K562 (cell line): ENCODE results near the gene ZSCAN12. TPM values are rescaled to one million over a fixed set of nuclear protein-coding genes. Genes with fewer than 3 reads are reported as not detected.

Experiments
- ATAC-seq: fragments of 200-7000 bp; cut with Tn5 transposase; 3 replicates; pipeline ENCODE4 v1.9.1; 2020; ENCODE audit warnings: moderate library complexity
- BruUV-seq: library from RNA; stranded (reverse); fragments of 400-500 nt; replicated peaks from 2 replicates; lab custom pipeline; 2021; lab: Mats Ljungman, UMichigan
- CTCF ChIA-PET: fragments of 300-600 bp; formaldehyde crosslinking; extraction: SDS; loops from one replicate; lab custom pipeline; 2021; ENCODE audit warnings: low intra/inter-chr PET ratio; lab: Yijun Ruan, JAX
- POLR2A ChIA-PET: fragments of 300-600, 350-650 bp; sonication (Branson Sonifier 250); formaldehyde crosslinking; extraction: SDS; loops from one replicate; lab custom pipeline; 2021; ENCODE audit warnings: antibody characterized with exemption, inconsistent platforms; lab: Yijun Ruan, JAX
- DNase-seq, 4 experiments: peaks; one replicate each; pipeline versions ENCODE4 v3.0.0 to v3.0.0-alpha.2; 2011 to 2018; ENCODE audit warnings: low spot score in 3 of 4, mixed read lengths in 3 of 4; ENCODE audit errors: extremely low read depth in 1 of 4
- FAIRE-seq: peaks from 2 replicates; lab custom pipeline; 2011; peaks lifted over from hg19 to GRCh38; lab: Jason Lieb, UNC
- H2AFZ ChIP-seq: 2 replicates; pipeline ENCODE4 v1.6.0; 2011; ENCODE audit warnings: low read depth, low read length, control low read depth, inconsistent platforms
- H3K27ac ChIP-seq: fragments of 200-600 bp; 3 replicates; pipeline ENCODE4 v1.8.0; 2011; ENCODE audit warnings: low read depth, mild to moderate bottlenecking, control low read depth, inconsistent platforms, low read length, moderate library complexity, mixed read lengths; ENCODE audit errors: extremely low read depth
- H3K27me3 ChIP-seq, 2 experiments: fragments of 300-600 bp in 1 of 2; 2 replicates in 1 of 2; 3 replicates in 1 of 2; pipeline versions ENCODE4 v1.6.0 to v1.8.0; 2011; ENCODE audit warnings: inconsistent platforms in 2 of 2, low read length in 2 of 2, mild to moderate bottlenecking in 1 of 2, mixed read lengths in 1 of 2, moderate library complexity in 1 of 2; ENCODE audit not compliant: control insufficient read depth in 2 of 2, insufficient read depth in 2 of 2
- H3K36me3 ChIP-seq: fragments of 300-600 bp; 3 replicates; pipeline ENCODE4 v1.8.0; 2011; ENCODE audit warnings: mild to moderate bottlenecking, low read length, inconsistent platforms; ENCODE audit not compliant: control insufficient read depth, insufficient read depth
- H3K4me1 ChIP-seq, 2 experiments: fragments of 200-600 bp in 1 of 2; replicated peaks in 1 of 2; 2 replicates in 1 of 2; 3 replicates in 1 of 2; pipeline versions ENCODE4 v1.5.1 to v1.8.0; 2011; ENCODE audit warnings: inconsistent platforms in 2 of 2, low read length in 2 of 2, mild to moderate bottlenecking in 1 of 2, mixed read lengths in 1 of 2, moderate library complexity in 1 of 2; ENCODE audit not compliant: control insufficient read depth in 2 of 2, insufficient read depth in 2 of 2
- H3K4me2 ChIP-seq: 2 replicates; pipeline ENCODE4 v1.6.1; 2011; ENCODE audit warnings: low read length, control low read depth, inconsistent platforms, mixed read lengths; ENCODE audit not compliant: insufficient read depth
- H3K4me3 ChIP-seq: fragments of 200-600 bp; sonication (generic), shearing (Covaris generic); 2 replicates; pipeline ENCODE4 v1.5.1; 2016; ENCODE audit warnings: control low read depth, inconsistent platforms
- H3K79me2 ChIP-seq: fragments of 200-600 bp; 3 replicates; pipeline ENCODE4 v1.8.0; 2011; ENCODE audit warnings: low read length, inconsistent platforms; ENCODE audit not compliant: control insufficient read depth, insufficient read depth
- H3K9ac ChIP-seq, 2 experiments: 2 replicates each; pipeline versions ENCODE4 v1.6.0 to v1.6.1; 2011; ENCODE audit warnings: low read depth in 2 of 2, low read length in 2 of 2, control low read depth in 1 of 2, inconsistent platforms in 1 of 2, mild to moderate bottlenecking in 1 of 2, mixed read lengths in 1 of 2; ENCODE audit not compliant: insufficient read depth in 1 of 2
- H3K9me1 ChIP-seq: one replicate; pipeline ENCODE4 v1.6.0; 2011; ENCODE audit warnings: inconsistent platforms, mild to moderate bottlenecking, low read length, moderate library complexity; ENCODE audit not compliant: control insufficient read depth, insufficient read depth
- H3K9me3 ChIP-seq: replicated peaks from 2 replicates; pipeline ENCODE4 v1.5.1; 2011; ENCODE audit warnings: low read depth, low read length, inconsistent platforms; ENCODE audit not compliant: control insufficient read depth, insufficient read depth
- H4K20me1 ChIP-seq: replicated peaks from 2 replicates; pipeline ENCODE4 v1.6.1; 2011; ENCODE audit warnings: low read length, inconsistent platforms, mixed read lengths; ENCODE audit not compliant: control insufficient read depth, insufficient read depth
- ASH1L ChIP-seq: fragments of 450-650 bp; IDR thresholded peaks from 2 replicates; pipeline ENCODE4 v1.6.1; 2018; ENCODE audit warnings: borderline replicate concordance, mild to moderate bottlenecking, low read depth; ENCODE audit not compliant: partially characterized antibody
- BACH1 ChIP-seq: fragments of 200-800 bp; sonication (Bioruptor generic); IDR thresholded peaks from 2 replicates; pipeline ENCODE4 v1.6.1; 2016; ENCODE audit warnings: missing genetic modification characterization, missing compliant biosample characterization
- ELF4 ChIP-seq: fragments of 450-650 bp; formaldehyde crosslinking; IDR thresholded peaks from 2 replicates; pipeline ENCODE4 v1.4.0; 2022; ENCODE audit warnings: missing genetic modification characterization
- FOXK2 ChIP-seq, 2 experiments: fragments of 450-650 bp; IDR thresholded peaks in 1 of 2; conservative IDR thresholded peaks in 1 of 2; 2 replicates each; pipeline ENCODE4 v1.6.1; 2016; ENCODE audit warnings: low read depth in 2 of 2, mild to moderate bottlenecking in 1 of 2
- MAFK ChIP-seq: IDR thresholded peaks from 2 replicates; pipeline ENCODE4 v1.6.1; 2011; ENCODE audit warnings: low read length, improper control_type of control experiment
- NCOA1 ChIP-seq: fragments of 450-650 bp; IDR thresholded peaks from 2 replicates; pipeline ENCODE4 v1.6.1; 2016; ENCODE audit warnings: low read depth
- NFRKB ChIP-seq: fragments of 450-650 bp; IDR thresholded peaks from 2 replicates; pipeline ENCODE4 v1.6.1; 2016; ENCODE audit warnings: low read depth
- OTX1 ChIP-seq: fragments of 450-650 bp; formaldehyde crosslinking; IDR thresholded peaks from 2 replicates; pipeline ENCODE4 v1.4.0; 2022; ENCODE audit warnings: mild to moderate bottlenecking
- SMARCA5 ChIP-seq: fragments of 450-650 bp; IDR thresholded peaks from 2 replicates; pipeline ENCODE4 v1.6.1; 2016
- TOE1 ChIP-seq, 2 experiments: fragments of 450-650 bp in 1 of 2; sonication (generic) in 1 of 2; formaldehyde crosslinking in 1 of 2; IDR thresholded peaks; 2 replicates each; pipeline versions ENCODE4 v1.7.1 to v1.8.0; 2016 to 2022; ENCODE audit warnings: borderline replicate concordance in 2 of 2, mild to moderate bottlenecking in 2 of 2, antibody characterized with exemption in 1 of 2, inconsistent platforms in 1 of 2, low read depth in 1 of 2, missing genetic modification reagents in 1 of 2, moderate library complexity in 1 of 2
- whole genome bisulfite sequencing: fragments of 100-300 bp; shearing (Covaris generic); methylation state at CpG from one replicate; pipeline ENCODE4 v1.1.6; 2016; ENCODE audit warnings: low coverage, mixed read lengths; ENCODE audit not compliant: insufficient coverage; ENCODE audit errors: missing lambda C conversion rate; 5-methylcytosine and 5-hydroxymethylcytosine counted together
- in situ Hi-C: fragments of 300-500 bp; cut with MboI; formaldehyde crosslinking; loops from 4 replicates; pipeline ENCODE4 v1.15.0; 2018; ENCODE audit warnings: inconsistent platforms, mixed read lengths
- intact Hi-C: fragments of 100-400 bp; cut with micrococcal nuclease; formaldehyde crosslinking; loops from 2 replicates; pipeline ENCODE4 v1.14.2; 2022
- polyA plus RNA-seq, 8 experiments: library from polyadenylated mRNA; depleted of rRNA in 4 of 8; stranded (reverse) in 5 of 8; unstranded in 3 of 8; fragments of >200 nt; fragmentation: Nextera tagmentation in 2 of 8; fragmentation: Illumina TruSeq in 1 of 8; extraction: Ambion mirVana in 2 of 8; extraction: Trizol in 1 of 8; gene quantifications; 2 replicates each; pipeline versions ENCODE4 v1.2.1 to v1.2.3, GENCODE V29; 2011 to 2014; ENCODE audit warnings: inconsistent platforms in 1 of 8, missing spikeins in 1 of 8
- total RNA-seq, 7 experiments: library from RNA; depleted of rRNA in 6 of 7; stranded (reverse); fragments of >200 nt in 6 of 7; fragmentation: Illumina TruSeq in 2 of 7; extraction: Trizol in 2 of 7; gene quantifications; 2 replicates each; pipeline versions ENCODE4 v1.2.1 to v1.2.3, GENCODE V29; 2011 to 2021; ENCODE audit warnings: low replicate concordance in 1 of 7
- TF ChIP-seq, protein P1 (sequence below), 2 experiments: fragments of 450-650 bp; IDR thresholded peaks; 2 replicates each; pipeline ENCODE4 v1.6.1; 2018; ENCODE audit warnings: mild to moderate bottlenecking in 2 of 2, low read depth in 1 of 2; ENCODE audit not compliant: partially characterized antibody in 2 of 2
- TF ChIP-seq, protein P2 (sequence below): sonication (generic); formaldehyde crosslinking; IDR thresholded peaks from 2 replicates; pipeline ENCODE4 v1.8.0; 2022; ENCODE audit warnings: missing genetic modification reagents, mild to moderate bottlenecking, borderline replicate concordance
- TF ChIP-seq, protein P3 (sequence below): sonication (generic); formaldehyde crosslinking; IDR thresholded peaks from 2 replicates; pipeline ENCODE4 v1.8.0; 2022; ENCODE audit warnings: mild to moderate bottlenecking, missing genetic modification reagents

The ZSCAN12 gene
- total and polyA plus RNA-seq, 9 of the 15 experiments (the other 6 are each of a cell fraction or from before 2014, with no cell fraction given), result 2.5 to 19.6 (median 12.5) TPM

DNA sequence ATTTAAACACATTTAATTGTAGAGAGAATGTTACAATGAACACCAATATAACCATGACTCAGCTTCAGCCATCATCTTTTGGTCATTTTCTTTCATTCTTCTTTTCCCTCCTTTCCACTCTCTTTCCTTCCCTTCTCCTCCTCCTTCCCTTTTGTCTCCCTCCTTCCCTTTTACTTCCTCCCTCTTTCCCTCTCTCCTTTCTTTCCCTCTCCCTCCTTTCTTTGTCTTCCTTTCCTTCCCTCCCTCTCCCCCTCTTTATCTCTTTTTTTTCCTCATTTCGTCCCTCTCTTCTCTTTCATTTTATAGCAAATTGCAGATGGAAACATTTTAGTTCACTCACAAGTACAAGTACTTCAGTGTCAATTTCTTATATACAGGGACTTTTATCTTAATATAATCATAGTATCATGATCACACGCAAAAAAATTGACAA lies 48.0 kb downstream of the ZSCAN12 start:
- no peak for ATAC-seq
- Histone ChIP-seq H3K9me1 (no peaks in the 10 kb centered on the region), H3K27ac (peak overlapping the region; percentile 86), H4K20me1 (no peaks in the 10 kb centered on the region), H3K9ac (peak overlapping the region; percentile 82 to 84; a peak in 3 of 4 replicates), H3K79me2 (peaks cover 67% of the 10 kb centered on the region), H2AFZ (peak overlapping the region; percentile 94; the same call in 1 of the 2 replicates), H3K9me3 (no peaks in the 10 kb centered on the region), H3K4me3 (peak overlapping the region; percentile 68), H3K36me3 (peaks cover 11% of the 10 kb centered on the region; the same call in 2 of the 3 replicates), H3K27me3 (no peaks in the 10 kb centered on the region; a peak in 1 of 5 replicates), H3K4me2 (peak overlapping the region; percentile 92), H3K4me1 (peaks cover 35 to 51% of the 10 kb centered on the region in 2 experiments)
- ChIA-PET CTCF (interaction anchor here (1.0 kb wide), 1 partner anchor 99 kb away, joined by 3 read pairs; the partner anchor contains the start of gene ZKSCAN4), POLR2A (interaction anchor here (0.6 to 2.1 kb wide), 5 partner anchors 14 to 215 kb away, joined by 3 to 11 read pairs (median 4); no protein-coding TSS in a partner anchor)
- no peak for FAIRE-seq
- DNase-seq, result no peak
- in situ Hi-C loops (no loop called here), intact Hi-C loops (loop anchor here (5.0 to 10.0 kb wide), 2 partner anchors 84 to 517 kb away; partner anchors contain the start of gene ZSCAN26)
- WGBS, result 5% methylated on average over 2 of the region's 2 CpGs
- no TSS peak for BruUV-seq
- TF ChIP-seq SMARCA5 (peak; percentile 89), ASH1L (peak; percentile 66), MAFK (peak; percentile 40; the same call in 1 of the 2 replicates), BACH1 (tag) (peak; percentile 76), FOXK2 (conservative IDR thresholded peaks at IDR 0.05 in 1 of 2, IDR thresholded peaks at IDR 0.05 in 1 of 2; ENCODE audit: low read depth in 2 of 2) (peak; percentile 39 to 71), NCOA1 (peak; percentile 63; the same call in 1 of the 2 replicates), NFRKB (peak; percentile 91), OTX1 (peak; percentile 94), TOE1 (IDR thresholded peaks at IDR 0.05; ENCODE audit: borderline replicate concordance) (peak; percentile 78), TOE1 (CRISPR knock-in tag; IDR thresholded peaks at IDR 0.05; ENCODE audit: borderline replicate concordance, low read depth) (no peak), ELF4 (CRISPR knock-in tag) (peak; percentile 98)
- TF ChIP-seq, protein P1, sequence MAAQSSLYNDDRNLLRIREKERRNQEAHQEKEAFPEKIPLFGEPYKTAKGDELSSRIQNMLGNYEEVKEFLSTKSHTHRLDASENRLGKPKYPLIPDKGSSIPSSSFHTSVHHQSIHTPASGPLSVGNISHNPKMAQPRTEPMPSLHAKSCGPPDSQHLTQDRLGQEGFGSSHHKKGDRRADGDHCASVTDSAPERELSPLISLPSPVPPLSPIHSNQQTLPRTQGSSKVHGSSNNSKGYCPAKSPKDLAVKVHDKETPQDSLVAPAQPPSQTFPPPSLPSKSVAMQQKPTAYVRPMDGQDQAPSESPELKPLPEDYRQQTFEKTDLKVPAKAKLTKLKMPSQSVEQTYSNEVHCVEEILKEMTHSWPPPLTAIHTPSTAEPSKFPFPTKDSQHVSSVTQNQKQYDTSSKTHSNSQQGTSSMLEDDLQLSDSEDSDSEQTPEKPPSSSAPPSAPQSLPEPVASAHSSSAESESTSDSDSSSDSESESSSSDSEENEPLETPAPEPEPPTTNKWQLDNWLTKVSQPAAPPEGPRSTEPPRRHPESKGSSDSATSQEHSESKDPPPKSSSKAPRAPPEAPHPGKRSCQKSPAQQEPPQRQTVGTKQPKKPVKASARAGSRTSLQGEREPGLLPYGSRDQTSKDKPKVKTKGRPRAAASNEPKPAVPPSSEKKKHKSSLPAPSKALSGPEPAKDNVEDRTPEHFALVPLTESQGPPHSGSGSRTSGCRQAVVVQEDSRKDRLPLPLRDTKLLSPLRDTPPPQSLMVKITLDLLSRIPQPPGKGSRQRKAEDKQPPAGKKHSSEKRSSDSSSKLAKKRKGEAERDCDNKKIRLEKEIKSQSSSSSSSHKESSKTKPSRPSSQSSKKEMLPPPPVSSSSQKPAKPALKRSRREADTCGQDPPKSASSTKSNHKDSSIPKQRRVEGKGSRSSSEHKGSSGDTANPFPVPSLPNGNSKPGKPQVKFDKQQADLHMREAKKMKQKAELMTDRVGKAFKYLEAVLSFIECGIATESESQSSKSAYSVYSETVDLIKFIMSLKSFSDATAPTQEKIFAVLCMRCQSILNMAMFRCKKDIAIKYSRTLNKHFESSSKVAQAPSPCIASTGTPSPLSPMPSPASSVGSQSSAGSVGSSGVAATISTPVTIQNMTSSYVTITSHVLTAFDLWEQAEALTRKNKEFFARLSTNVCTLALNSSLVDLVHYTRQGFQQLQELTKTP (IDR thresholded peaks at IDR 0.05; ENCODE audit: low read depth in 1 of 2, partially characterized antibody in 2 of 2), result peak; percentile 74 to 97
- TF ChIP-seq, protein P2, sequence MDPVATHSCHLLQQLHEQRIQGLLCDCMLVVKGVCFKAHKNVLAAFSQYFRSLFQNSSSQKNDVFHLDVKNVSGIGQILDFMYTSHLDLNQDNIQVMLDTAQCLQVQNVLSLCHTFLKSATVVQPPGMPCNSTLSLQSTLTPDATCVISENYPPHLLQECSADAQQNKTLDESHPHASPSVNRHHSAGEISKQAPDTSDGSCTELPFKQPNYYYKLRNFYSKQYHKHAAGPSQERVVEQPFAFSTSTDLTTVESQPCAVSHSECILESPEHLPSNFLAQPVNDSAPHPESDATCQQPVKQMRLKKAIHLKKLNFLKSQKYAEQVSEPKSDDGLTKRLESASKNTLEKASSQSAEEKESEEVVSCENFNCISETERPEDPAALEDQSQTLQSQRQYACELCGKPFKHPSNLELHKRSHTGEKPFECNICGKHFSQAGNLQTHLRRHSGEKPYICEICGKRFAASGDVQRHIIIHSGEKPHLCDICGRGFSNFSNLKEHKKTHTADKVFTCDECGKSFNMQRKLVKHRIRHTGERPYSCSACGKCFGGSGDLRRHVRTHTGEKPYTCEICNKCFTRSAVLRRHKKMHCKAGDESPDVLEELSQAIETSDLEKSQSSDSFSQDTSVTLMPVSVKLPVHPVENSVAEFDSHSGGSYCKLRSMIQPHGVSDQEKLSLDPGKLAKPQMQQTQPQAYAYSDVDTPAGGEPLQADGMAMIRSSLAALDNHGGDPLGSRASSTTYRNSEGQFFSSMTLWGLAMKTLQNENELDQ, result no peak
- TF ChIP-seq, protein P3, sequence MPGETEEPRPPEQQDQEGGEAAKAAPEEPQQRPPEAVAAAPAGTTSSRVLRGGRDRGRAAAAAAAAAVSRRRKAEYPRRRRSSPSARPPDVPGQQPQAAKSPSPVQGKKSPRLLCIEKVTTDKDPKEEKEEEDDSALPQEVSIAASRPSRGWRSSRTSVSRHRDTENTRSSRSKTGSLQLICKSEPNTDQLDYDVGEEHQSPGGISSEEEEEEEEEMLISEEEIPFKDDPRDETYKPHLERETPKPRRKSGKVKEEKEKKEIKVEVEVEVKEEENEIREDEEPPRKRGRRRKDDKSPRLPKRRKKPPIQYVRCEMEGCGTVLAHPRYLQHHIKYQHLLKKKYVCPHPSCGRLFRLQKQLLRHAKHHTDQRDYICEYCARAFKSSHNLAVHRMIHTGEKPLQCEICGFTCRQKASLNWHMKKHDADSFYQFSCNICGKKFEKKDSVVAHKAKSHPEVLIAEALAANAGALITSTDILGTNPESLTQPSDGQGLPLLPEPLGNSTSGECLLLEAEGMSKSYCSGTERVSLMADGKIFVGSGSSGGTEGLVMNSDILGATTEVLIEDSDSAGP, result no peak
